Nephron progenitor cell (in vitro differentiated cells): ENCODE results near the gene CTNND2.

Experiments
- DNase-seq: peaks from one replicate; pipeline ENCODE4 v3.0.0; 2021
- H3K27ac Mint-ChIP-seq: 2 replicates; pipeline ENCODE4 v1.8.0; 2021; ENCODE audit warnings: mild to moderate bottlenecking, moderate library complexity, mixed read lengths
- H3K27me3 Mint-ChIP-seq: 2 replicates; pipeline ENCODE4 v1.8.0; 2021; ENCODE audit warnings: mild to moderate bottlenecking, low read depth, mixed read lengths; ENCODE audit not compliant: poor library complexity
- H3K36me3 Mint-ChIP-seq: 2 replicates; pipeline ENCODE4 v1.8.0; 2021; ENCODE audit warnings: low read depth, mixed read lengths
- H3K4me1 Mint-ChIP-seq: 2 replicates; pipeline ENCODE4 v1.8.0; 2021; ENCODE audit warnings: mixed read lengths
- H3K4me3 Mint-ChIP-seq: 2 replicates; pipeline ENCODE4 v1.8.0; 2021; ENCODE audit warnings: mild to moderate bottlenecking, moderate library complexity, mixed read lengths
- H3K9me3 Mint-ChIP-seq: 2 replicates; pipeline ENCODE4 v1.8.0; 2021; ENCODE audit warnings: mild to moderate bottlenecking, moderate library complexity, mixed read lengths
- TF ChIP-seq, protein P1 (sequence below): fragments of 200-600 bp; sonication (generic); IDR thresholded peaks from 2 replicates; pipeline ENCODE4 v1.5.0; 2021; ENCODE audit warnings: antibody characterized with exemption

Gene CTNND2

DNA sequence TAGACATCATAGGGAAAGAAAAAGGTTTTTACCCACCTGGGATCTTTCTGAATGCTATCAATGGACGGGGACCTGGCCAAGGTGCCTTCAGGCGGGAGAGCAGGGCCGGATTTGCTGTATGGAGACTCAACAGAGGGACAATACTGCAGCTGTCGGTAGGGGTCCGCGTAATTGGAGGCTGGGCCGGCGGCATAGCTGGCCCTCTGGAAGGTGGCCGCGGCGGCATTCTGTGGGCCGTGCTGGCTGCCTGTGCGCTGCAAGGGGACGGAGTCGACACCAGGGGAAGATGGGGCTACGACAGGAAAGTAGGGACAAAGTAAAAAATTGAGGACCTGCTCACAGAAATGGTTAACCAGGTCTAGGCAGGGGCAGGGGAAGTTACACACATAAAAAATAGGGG, 557.9 kb downstream of the CTNND2 start:
- Mint-ChIP-seq H3K4me1 (no peaks in the 10 kb centered on the region), H3K27me3 (no peaks in the 10 kb centered on the region), H3K36me3 (no peaks in the 10 kb centered on the region), H3K4me3 (no peak overlapping the region), H3K9me3 (no peaks in the 10 kb centered on the region), H3K27ac (no peak overlapping the region)
- no peak for DNase-seq
- TF ChIP-seq, protein P1, sequence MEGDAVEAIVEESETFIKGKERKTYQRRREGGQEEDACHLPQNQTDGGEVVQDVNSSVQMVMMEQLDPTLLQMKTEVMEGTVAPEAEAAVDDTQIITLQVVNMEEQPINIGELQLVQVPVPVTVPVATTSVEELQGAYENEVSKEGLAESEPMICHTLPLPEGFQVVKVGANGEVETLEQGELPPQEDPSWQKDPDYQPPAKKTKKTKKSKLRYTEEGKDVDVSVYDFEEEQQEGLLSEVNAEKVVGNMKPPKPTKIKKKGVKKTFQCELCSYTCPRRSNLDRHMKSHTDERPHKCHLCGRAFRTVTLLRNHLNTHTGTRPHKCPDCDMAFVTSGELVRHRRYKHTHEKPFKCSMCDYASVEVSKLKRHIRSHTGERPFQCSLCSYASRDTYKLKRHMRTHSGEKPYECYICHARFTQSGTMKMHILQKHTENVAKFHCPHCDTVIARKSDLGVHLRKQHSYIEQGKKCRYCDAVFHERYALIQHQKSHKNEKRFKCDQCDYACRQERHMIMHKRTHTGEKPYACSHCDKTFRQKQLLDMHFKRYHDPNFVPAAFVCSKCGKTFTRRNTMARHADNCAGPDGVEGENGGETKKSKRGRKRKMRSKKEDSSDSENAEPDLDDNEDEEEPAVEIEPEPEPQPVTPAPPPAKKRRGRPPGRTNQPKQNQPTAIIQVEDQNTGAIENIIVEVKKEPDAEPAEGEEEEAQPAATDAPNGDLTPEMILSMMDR: no peak

DNA sequence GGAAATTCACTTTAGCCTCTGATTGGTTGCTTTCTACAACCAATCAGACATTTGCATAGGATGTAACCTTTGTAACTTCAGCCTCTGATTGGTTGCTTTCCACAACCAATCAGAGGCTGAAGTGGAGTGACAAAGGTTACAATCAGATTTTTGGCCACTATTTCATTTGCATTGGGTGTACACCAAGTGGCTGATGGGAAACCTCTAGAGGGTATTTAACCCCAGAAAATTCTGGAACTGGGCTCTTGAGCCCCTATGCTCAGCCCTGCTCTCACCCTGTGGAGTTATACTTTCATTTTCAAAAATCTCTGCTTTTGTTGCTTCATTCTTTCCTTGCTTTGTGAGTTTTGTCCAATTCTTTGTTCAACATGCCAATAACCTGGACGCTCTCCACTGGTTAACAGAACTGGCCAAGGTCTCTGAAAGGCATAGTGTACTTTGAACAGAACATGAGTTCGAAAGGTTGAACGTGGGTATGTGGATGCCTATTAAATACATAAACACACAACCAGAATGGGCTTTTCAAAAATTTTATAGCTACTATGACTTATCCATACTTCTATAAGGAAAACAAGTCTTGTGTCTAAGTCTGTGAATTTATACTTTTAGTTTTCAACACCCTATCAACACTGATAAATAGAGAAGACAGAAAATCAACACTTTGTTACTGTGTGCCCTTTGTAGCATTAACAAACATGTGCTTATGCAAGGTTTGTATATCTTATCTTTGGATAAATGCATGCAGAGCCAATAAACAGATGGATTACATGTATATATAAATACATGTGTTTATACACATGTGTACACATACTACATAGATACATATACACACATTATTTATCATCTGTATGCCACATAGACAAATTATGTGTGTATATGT, 568.1 kb downstream of the CTNND2 start:
- no peaks in the 10 kb centered on the region for H3K4me1 Mint-ChIP-seq
- H3K27me3 Mint-ChIP-seq: peaks cover 5% of the 10 kb centered on the region
- no peak overlapping the region for H3K4me3 Mint-ChIP-seq
- TF ChIP-seq, protein P1: no peak
- no peaks in the 10 kb centered on the region for H3K36me3 Mint-ChIP-seq
- no peak overlapping the region for H3K27ac Mint-ChIP-seq
- H3K9me3 Mint-ChIP-seq: no peaks in the 10 kb centered on the region
- no peak for DNase-seq

DNA sequence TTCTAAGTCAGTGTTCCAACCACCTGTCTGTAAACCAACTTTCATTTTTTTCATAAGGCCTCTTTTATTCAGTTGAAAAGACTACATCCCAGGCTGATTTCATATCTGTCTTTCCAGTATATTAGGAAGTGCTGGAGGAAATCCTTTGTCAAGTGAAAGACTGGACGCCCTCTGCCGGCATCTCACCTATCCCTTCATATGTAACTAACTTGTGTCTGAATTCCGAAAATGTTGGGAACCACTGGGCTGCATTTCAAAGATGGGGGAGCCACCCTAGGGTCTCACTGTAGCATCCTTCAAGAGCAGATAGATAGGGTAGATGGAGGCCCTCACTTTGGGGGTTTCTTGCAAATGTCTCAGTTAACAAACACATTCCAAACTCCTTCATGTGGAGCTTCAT, 569.8 kb downstream of the CTNND2 start:
- H3K9me3 Mint-ChIP-seq: no peaks in the 10 kb centered on the region
- no peak for DNase-seq
- H3K4me3 Mint-ChIP-seq: no peak overlapping the region
- H3K27me3 Mint-ChIP-seq: peaks cover 5% of the 10 kb centered on the region
- TF ChIP-seq, protein P1: no peak
- H3K4me1 Mint-ChIP-seq: no peaks in the 10 kb centered on the region
- H3K36me3 Mint-ChIP-seq: no peaks in the 10 kb centered on the region
- no peak overlapping the region for H3K27ac Mint-ChIP-seq

DNA sequence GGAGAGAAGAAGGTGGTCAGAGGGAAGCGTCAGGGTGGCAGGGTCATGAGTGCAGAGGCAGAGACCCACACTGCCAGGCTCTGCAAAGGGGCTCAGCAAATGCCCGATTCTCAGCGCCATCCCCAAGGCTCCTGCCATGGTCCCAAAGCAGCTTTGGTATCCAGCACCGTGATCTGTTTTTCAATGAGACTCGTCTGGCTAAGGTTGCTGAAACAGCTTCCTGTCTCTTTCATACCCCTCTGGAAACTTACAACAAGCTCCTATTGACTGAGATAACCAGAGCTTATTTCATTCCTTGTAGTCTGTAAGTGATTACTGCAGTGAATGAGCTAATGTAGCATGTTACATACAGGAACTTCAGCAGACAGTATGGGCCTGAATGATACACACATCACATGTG, 574.6 kb downstream of the CTNND2 start:
- Mint-ChIP-seq H3K4me1 (peaks cover 4% of the 10 kb centered on the region), H3K36me3 (no peaks in the 10 kb centered on the region), H3K9me3 (no peaks in the 10 kb centered on the region), H3K27me3 (peaks cover 9% of the 10 kb centered on the region), H3K27ac (no peak overlapping the region), H3K4me3 (no peak overlapping the region)
- DNase-seq: no peak
- TF ChIP-seq, protein P1: no peak

DNA sequence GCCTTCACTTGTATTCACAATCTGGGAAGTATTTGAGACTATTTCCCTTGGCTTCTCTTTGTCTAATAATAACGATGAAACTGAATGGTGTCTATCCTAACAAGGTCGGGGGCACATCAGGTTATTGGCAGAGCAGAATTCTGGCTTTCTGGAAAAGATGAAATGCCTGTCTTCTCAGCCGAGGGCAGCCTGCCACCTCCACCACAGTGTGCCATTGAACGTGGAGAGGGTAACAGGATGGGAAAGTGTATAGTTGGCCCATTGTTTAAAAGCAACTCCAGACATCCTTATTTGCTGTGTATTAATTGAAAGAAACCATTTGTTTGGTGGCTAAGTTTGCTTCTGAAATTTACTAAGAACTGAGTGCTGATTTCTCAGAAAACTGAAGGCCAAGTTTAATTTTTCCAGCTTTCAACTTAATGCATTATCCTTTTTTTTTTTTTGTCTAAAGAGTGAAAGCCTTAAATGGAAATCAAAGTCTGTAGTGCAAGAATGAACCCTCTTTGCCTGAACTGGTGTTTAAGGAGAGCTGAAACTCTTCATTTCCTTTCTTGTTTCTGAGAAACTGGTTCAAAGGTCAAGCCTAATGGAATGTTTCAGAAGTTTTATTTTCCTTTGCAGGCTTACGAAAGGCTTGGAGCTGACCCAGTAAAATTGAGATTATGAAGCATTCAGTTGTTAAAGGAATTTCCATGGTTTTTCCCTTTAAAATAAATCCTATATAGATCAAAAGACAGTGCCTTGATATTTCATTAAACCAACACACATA, 579.5 kb downstream of the CTNND2 start:
- TF ChIP-seq, protein P1: no peak
- no peak for DNase-seq
- Mint-ChIP-seq H3K27ac (no peak overlapping the region), H3K27me3 (peaks cover 8% of the 10 kb centered on the region), H3K4me1 (peaks cover 10% of the 10 kb centered on the region), H3K4me3 (no peak overlapping the region), H3K36me3 (no peaks in the 10 kb centered on the region), H3K9me3 (peaks cover 5% of the 10 kb centered on the region)
